CMK (cell line): ENCODE results near the gene AIP.
"Not testable (repeated sequence)": the region's sequence is repeated elsewhere in the genome, so short reads cannot be mapped to it uniquely, and the experiment has no call there.

Experiments
- DNase-seq: peaks from one replicate; pipeline ENCODE4 v3.0.0-alpha.2; 2010; ENCODE audit warnings: low read depth

AIP gene

GRCh38 chr11:67468759-67469507 lies 13.9 kb upstream of the AIP start, which contains the start of gene TMEM134:
TSS of gene TMEM134 (minus strand) at chr11:67469251. CDS start at chr11:67469192, 59 bp downstream.
- peak; percentile 88 for DNase-seq

- DNase-seq = no peak
Observed at GRCh38 chr11:67469508-67469811, 13.4 kb upstream of the AIP start.

DNA sequence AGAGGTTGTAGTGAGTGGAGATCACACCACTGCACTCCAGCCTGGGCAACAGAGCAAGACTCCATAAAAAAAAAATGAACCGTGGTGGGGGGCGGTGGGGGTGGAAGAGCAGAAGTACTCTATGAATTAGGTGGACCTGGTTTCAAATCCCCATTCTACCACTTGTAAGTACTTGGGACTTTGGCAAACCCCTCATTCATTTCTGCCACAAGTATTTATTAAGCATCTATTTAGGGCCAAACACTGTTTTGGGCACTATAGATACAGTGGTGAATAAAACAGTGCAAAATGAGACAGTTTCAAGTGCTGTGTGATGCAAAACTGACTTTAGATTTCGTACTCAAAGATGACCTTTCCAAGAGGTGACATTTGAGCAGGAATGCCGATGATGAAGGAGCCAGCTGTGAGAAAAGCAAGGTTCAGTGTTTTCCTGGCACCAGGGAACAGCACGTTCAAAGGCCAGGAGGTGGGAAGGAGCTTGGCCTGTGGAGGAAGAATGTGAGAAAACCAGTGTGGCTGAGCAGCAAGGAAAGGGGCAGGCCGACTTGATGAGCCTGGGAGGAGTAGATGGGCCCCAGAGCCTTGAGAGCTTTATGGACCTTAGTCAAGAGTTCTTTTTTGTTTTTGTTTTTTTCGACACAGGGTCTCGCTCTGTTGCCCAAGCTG lies 12.4 kb upstream of the AIP start:
- no peak for DNase-seq

DNA sequence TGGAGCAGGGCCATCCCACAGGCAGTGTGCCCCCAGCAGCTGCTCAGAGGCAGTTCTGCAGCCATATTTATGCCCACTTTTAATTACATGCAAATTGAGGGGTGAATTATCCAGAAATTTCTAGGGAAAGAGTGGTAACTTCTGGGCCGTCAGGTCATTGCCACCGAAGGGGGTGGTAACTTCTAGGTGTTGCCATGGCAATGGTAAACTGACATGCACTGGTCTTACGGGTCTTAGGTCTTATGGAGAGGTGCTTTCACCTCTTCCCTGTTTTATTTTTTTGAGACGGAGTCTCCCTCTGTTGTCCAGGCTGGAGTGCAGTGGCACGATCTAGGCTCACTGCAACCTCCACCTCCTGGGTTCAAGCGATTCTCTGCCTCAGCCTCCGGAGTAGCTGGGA lies 9.9 kb upstream of the AIP start:
- DNase-seq = no peak

GRCh38 chr11:67476692-67477091 lies 6.1 kb upstream of the AIP start:
- not testable (repeated sequence) for DNase-seq

DNA sequence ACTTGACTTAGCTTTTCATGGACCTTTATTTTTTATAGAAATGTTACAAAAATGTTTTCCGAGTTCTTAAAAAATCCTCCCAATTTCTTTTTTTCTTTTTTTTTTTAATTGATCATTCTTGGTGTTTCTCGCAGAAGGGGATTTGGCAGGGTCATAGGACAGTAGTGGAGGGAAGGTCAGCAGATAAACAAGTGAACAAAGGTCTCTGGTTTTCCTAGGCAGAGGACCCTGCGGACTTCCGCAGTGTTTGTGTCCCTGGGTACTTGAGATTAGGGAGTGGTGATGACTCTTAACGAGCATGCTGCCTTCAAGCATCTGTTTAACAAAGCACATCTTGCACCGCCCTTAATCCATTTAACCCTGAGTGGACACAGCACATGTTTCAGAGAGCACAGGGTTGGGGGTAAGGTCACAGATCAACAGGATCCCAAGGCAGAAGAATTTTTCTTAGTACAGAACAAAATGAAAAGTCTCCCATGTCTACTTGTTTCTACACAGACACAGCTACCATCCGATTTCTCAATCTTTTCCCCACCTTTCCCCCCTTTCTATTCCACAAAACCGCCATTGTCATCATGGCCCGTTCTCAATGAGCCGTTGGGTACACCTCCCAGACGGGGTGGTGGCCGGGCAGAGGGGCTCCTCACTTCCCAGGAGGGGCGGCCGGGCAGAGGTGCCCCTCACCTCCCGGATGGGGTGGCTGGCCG lies 5.3 kb upstream of the AIP start:
- not testable (repeated sequence) for DNase-seq

DNA sequence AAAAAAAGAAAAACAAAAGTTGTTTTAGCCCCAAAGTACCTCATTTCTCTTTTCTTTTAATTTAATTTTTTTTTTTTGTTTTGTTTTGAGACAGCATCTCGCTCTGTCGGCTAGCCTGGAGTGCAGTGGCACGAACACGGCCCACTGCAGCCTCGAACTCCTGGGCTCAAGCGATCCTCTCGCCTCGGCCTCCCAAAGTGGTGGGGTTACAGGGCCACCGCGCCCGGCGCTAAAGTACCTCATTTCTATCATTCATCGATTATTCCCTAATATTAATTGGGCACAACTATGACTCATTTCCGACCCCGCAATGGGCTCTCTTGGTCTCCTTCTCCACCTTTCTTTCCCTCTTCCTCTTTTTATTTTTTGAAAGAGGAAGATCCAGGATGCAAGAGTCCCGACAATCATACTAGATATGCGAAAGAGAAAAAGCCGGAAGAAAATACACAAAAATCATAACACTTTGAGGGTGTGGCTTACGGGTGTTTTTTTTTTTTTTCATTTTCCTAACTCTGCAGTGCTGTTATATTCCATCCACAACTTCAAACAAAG lies 475 bp upstream of the AIP start:
- no peak for DNase-seq

DNA sequence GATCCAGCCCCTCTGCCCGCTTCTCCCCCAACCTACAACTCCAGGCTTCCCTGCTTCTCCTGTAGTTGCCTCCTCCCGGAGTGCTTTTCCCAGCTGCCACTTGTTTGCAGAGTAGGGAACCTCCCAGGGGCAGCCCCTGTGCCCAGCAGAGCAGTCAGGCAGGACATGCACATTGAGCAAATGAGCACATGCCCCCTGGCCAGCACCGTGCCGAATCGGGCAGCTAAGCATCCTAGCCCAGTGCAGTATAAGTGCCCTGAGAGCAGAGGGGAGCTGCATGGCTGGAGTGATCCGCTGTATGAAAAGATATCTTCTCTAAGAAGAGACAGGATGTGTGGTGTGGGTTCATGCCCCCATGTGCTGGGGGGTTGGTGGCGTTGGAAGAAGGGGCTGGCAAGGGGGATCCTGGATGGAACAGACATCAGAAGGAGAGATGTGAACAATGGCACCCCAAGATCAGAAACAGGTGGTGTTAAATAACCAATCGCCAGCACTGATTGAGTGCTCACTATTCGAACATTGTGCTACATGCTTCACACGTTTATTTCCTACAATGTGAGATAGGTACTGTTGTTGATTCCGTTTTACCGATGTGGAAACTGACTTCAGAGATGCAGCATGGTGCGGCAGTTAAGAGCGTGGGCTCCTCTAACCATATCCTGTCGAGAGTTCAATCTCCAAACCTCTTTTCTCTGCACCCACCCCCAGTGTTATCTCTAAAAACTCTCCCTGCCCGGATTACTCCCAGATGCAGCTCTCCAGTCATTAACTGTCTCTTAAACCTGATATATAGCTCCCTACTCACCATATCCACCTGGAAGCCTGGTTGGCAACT lies 1.2 kb downstream of the AIP start:
- DNase-seq = no peak

DNA sequence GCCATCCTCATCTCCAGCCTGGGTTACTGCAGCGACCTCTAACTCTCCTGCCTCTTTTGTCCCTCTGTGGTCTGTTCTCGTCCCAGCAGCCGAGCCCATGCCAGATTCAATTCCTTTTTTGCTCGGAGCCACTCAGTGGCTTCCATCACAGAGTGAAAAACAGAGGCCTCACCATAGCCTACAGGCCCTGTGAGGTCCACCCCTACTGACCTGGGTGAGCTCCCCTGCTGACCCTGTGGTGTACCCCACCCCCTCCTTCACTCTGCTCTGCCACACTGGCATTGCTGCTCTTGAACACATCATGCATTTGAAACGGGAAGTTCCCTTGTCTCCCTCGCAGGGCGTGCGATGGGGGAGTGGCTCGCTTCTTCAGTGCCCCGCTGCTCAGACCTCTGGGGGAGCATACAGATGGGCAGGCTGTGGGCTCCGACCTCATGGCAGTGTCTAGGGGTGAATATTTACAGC lies 2.1 kb downstream of the AIP start:
- peak; percentile 70 for DNase-seq

- not testable (repeated sequence) for DNase-seq
Observed at GRCh38 chr11:67485873-67486361, 3.1 kb downstream of the AIP start.

GRCh38 chr11:67486481-67487195 lies 3.8 kb downstream of the AIP start:
- no peak for DNase-seq

DNA sequence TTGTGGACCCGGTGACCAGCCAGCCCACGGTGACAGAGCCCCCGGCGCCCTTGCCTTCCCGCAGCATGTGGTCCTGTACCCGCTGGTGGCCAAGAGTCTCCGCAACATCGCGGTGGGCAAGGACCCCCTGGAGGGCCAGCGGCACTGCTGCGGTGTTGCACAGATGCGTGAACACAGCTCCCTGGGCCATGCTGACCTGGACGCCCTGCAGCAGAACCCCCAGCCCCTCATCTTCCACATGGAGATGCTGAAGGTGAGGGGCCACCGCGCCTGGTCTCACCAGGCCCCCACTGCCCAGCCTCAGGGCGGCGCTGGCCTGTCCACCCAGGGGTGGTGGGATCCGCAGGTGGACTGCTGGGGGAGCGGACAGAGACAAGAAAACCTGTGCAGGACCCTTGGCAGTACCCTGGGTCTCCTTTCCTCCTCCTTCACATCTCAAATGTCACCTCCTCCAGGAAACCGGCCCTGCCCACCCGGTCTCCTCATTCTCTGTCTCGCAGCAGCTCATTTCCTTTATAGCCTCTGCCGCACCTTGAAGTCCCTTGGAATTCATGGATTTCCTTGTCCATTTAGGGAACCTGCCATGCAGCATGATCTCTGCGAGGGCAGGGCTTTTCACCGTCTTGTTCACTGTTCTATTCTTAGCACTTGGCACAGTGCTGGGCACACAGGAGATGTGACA lies 6.5 kb downstream of the AIP start:
- no peak for DNase-seq

GRCh38 chr11:67489885-67490726 lies 7.3 kb downstream of the AIP start:
- DNase-seq = no peak

GRCh38 chr11:67490727-67491065 lies 7.9 kb downstream of the AIP start:
- DNase-seq = no peak

DNA sequence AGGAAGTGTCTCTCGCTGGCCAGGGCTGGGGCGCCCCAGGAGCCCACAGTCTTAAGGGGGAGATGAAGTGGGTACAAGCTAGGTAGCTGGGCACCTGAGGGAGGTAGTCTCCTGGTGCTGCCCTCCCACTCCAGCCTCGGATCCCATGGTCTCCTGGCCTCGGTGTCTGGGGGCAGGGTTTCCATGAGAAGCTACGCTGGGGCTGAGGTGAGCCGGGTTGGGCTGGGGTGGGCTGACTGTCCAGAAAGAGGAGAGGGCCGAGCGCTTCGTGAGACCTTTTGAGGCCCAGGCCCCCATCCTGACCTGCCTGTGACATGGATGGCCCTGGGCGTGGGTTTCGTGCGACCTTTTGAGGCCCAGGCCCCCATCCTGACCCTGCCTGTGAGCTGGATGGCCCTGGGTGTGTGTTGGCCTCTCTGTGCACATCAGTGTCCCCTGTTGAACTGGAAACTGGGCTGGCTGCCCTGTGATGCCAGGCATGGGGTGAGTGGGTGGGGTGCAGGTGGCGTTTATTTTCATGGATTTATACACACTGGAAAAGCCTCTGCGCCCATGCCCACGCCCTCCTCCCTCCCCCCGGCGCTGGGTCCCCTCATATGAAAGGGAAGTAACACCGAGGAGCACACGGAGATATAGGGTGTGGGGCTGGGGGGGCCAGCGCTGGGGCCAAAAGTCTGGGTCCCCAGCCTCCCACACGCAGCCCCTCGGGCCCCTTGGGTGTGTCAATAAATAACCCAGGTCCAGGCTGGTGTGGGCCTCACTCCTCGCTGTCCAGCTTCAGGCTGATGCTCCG lies 8.6 kb downstream of the AIP start:
- no peak for DNase-seq

DNA sequence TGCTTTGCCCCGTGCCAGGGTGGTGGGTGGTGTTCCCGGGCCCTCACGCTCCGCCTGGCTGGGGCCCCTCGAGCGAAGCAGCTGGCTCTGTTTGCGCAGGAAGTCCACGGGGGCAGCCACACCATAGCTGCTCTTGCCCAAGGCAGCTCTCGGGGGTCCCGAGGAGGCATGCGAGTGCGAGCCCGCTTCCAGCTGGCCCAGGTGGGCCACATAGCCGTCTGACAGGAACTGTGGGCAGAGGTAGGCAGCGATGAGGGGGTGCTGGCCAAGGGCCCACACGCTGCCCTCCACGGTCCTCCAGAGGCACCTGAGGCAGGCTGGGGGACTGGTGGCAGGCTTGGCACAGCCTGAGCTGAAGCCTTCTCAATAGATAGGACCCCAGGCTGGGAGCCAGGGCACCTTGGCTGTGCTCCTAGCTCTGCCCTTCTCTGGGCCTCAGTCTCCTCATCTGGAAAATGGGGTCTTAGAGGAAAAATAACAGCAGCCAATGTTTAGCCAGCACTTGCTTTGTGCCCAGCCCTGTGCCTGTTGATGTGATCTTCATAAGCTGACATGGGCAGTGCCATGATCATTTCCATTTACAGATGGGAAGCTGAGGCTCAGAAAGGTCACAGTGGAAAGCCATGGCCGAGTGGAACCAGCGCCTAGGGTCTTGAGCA lies 9.4 kb downstream of the AIP start:
- DNase-seq = no peak

DNA sequence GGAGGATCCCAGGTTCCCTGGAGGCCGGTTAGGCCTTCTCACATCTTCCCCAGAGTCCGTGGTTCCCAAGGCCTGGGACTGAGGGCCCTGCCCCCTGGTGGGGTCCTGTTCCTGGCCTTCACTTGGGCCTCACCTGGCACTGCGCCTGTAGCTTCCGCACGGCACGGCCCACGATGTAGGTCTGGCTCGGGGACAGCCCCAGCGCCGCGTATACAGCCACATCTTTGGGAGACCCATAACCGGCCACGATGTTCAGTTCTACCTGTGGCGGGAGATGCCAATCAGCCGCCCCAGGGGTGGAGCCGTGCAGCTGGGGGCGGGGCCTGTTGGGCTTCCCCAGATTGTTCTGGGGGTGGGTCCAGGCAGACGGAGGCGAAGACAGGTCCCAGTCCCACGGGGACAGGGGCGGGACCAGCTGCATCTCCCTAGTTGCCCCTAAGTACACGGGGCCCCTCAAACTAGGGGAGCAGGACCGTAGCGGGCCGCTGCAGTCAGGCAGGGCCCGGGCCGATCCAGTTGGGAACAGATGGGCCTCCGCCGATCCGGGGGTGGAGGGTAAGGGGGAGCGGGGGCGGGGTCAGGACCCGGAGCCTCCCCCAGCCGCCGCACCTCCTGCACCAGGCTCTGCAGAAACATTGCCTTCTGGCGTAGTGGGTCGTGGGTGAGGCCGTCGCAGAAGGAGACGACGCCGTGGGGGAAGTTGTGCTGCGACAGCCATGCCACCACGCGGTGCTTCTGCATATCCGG lies 10.1 kb downstream of the AIP start:
- DNase-seq = no peak
